Stimulated activated CD4-positive, alpha-beta T cell treated with anti-CD3 and anti-CD28 coated beads, Interleukin-4, amount 100 ng/mL, for 24 hours (primary cell): ENCODE data around the gene MRPL20.
"Not testable (repeated sequence)": the region's sequence is repeated elsewhere in the genome, so short reads cannot be mapped to it uniquely, and the experiment has no call there.

Experiments used
- DNase-seq: peaks from one replicate; pipeline ENCODE4 v3.0.0-alpha.2; 2020

MRPL20 gene

GRCh38 chr1:1437033-1437903, 30.2 kb upstream of the MRPL20 start:
- DNase-seq = no peak

- DNase-seq = no peak
These were observed 29.5 kb upstream of the MRPL20 start for GRCh38 chr1:1436630-1437032.

GRCh38 chr1:1435911-1436629, 29.0 kb upstream of the MRPL20 start:
- DNase-seq = no peak

GRCh38 chr1:1435106-1435903, 28.2 kb upstream of the MRPL20 start, which contains the start of gene VWA1:
Gene VWA1 (plus strand): TSS chr1:1435690. CDS start chr1:1435749, 59 bp downstream.
- peak; percentile 60 for DNase-seq

GRCh38 chr1:1434824-1435105, 27.7 kb upstream of the MRPL20 start:
- no peak for DNase-seq

- DNase-seq = no peak
These were observed 27.2 kb upstream of the MRPL20 start for GRCh38 chr1:1434131-1434823.

GRCh38 chr1:1433804-1434130, 26.7 kb upstream of the MRPL20 start:
- DNase-seq = peak; percentile 67

GRCh38 chr1:1432951-1433803, 26.1 kb upstream of the MRPL20 start:
- DNase-seq = no peak

- no peak for DNase-seq
These were observed 25.3 kb upstream of the MRPL20 start for GRCh38 chr1:1432274-1432950.

GRCh38 chr1:1431845-1432273, 24.8 kb upstream of the MRPL20 start:
- DNase-seq = no peak

- no peak for DNase-seq
These were observed 24.1 kb upstream of the MRPL20 start for GRCh38 chr1:1430992-1431844.

- DNase-seq = no peak
These were observed 23.3 kb upstream of the MRPL20 start for GRCh38 chr1:1430114-1430982.

GRCh38 chr1:1429671-1430073, 22.6 kb upstream of the MRPL20 start:
- DNase-seq = no peak

GRCh38 chr1:1428967-1429366, 21.9 kb upstream of the MRPL20 start:
- DNase-seq = not testable (repeated sequence)

GRCh38 chr1:1428174-1428573, 21.1 kb upstream of the MRPL20 start:
- no peak for DNase-seq

- no peak for DNase-seq
These were observed 20.7 kb upstream of the MRPL20 start for GRCh38 chr1:1427820-1428148.

GRCh38 chr1:1427106-1427819, 20.2 kb upstream of the MRPL20 start:
- DNase-seq = no peak

- DNase-seq = no peak
These were observed 19.5 kb upstream of the MRPL20 start for GRCh38 chr1:1426496-1427105.
